ENCODE results near the gene COX20. TPM values are rescaled to one million over a fixed set of nuclear protein-coding genes. Genes with fewer than 3 reads are reported as not detected.

The COX20 gene
- total RNA-seq, 1 experiment from 2014 or later: 38.0 TPM

GRCh38 chr1:244801246-244801645, 34.2 kb upstream of the COX20 start:
- Histone ChIP-seq H2AFZ (ENCODE audit: low read length) (no peak overlapping the region), H2BK20ac (ENCODE audit: low read depth, low read length, poor library complexity, severe bottlenecking) (no peak overlapping the region), H3K9me3 (ENCODE audit: control insufficient read depth, low read depth, low read length) (no peaks in the 10 kb centered on the region), H3T11ph (ENCODE audit: low read length) (no peak overlapping the region), H3K18ac (ENCODE audit: insufficient read length, low read depth, low read length) (no peak overlapping the region), H3K79me2 (ENCODE audit: insufficient read depth, low read length) (no peaks in the 10 kb centered on the region), H3K14ac (ENCODE audit: insufficient read depth, low read length) (no peak overlapping the region), H2AK5ac (ENCODE audit: insufficient read length, low read length) (no peak overlapping the region), H4K91ac (ENCODE audit: insufficient read length, low read depth, low read length) (no peak overlapping the region), H4K20me1 (ENCODE audit: control insufficient read depth, insufficient read depth, insufficient read length) (no peaks in the 10 kb centered on the region), H2BK120ac (ENCODE audit: low read depth, low read length, poor library complexity, severe bottlenecking) (no peak overlapping the region), H3K27me3 (ENCODE audit: insufficient read depth, low read length) (no peaks in the 10 kb centered on the region), H3K79me1 (ENCODE audit: insufficient read depth, low read depth, low read length, poor library complexity, severe bottlenecking) (no peaks in the 10 kb centered on the region), H3K4me2 (ENCODE audit: insufficient read depth, insufficient read length, low read length) (no peak overlapping the region), H3K4ac (ENCODE audit: low read depth, low read length) (no peak overlapping the region), H4K5ac (ENCODE audit: insufficient read length, low read depth, low read length) (no peak overlapping the region), H3K56ac (ENCODE audit: insufficient read length, low read depth, low read length) (no peak overlapping the region), H3K4me1 (ENCODE audit: insufficient read depth, low read length) (no peaks in the 10 kb centered on the region), H3K23me2 (ENCODE audit: insufficient read length, low read depth, low read length, poor library complexity, severe bottlenecking) (no peaks in the 10 kb centered on the region), H4K8ac (replicated peaks; ENCODE audit: insufficient read length, low read depth, low read length) (no peak overlapping the region), H3K23ac (ENCODE audit: insufficient read length, low read depth, low read length) (no peak overlapping the region), H2BK15ac (ENCODE audit: low read depth, low read length) (no peak overlapping the region), H2BK5ac (ENCODE audit: insufficient read length, low read length) (no peak overlapping the region), H2BK12ac (ENCODE audit: insufficient read length, low read depth, low read length) (no peak overlapping the region), H3K9ac (ENCODE audit: extremely low read depth, insufficient read length, low read length) (no peak overlapping the region), H3K27ac (ENCODE audit: insufficient read length, low read depth, low read length) (no peak overlapping the region)
- TF ChIP-seq CTCF (conservative IDR thresholded peaks at IDR 0.05): peak; percentile 73
- Mint-ChIP-seq H3K4me3 (no peak overlapping the region; a peak in 1 of 5 replicates), H3K27me3 (ENCODE audit: low read depth) (no peaks in the 10 kb centered on the region), H3K4me1 (peaks cover 2 to 6% of the 10 kb centered on the region in 2 experiments), H3K27ac (no peak overlapping the region; a peak in 1 of 7 replicates), H3K36me3 (ENCODE audit: insufficient read depth in 1 of 3, low read depth in 3 of 3) (no peaks in the 10 kb centered on the region; a peak in 1 of 7 replicates), H3K9me3 (peaks cover 0 to 2% of the 10 kb centered on the region in 2 experiments; a peak in 1 of 5 replicates)
- no peak for DNase-seq
- no CpG with 5 or more reads among the region's 14 CpGs for WGBS (ENCODE audit: extremely low coverage, insufficient read length, low lambda C conversion rate)

Measured in H9 (cell line).